Fibroblast of pulmonary artery (primary cell): Measurements from ENCODE around the gene SLC22A23.

Source experiments
- DNase-seq: peaks from one replicate; pipeline ENCODE4 v3.0.0-alpha.2; 2010; ENCODE audit warnings: low read depth
- H3K4me3 ChIP-seq: replicated peaks from 2 replicates; pipeline ENCODE4 v1.5.1; 2011; ENCODE audit warnings: low read depth, mild to moderate bottlenecking, control low read depth, low read length, moderate library complexity
- CTCF ChIP-seq: IDR thresholded peaks from 2 replicates; pipeline ENCODE4 v1.5.1; 2011; ENCODE audit warnings: mild to moderate bottlenecking, control low read depth, low read length, inconsistent platforms; ENCODE audit errors: missing control alignments

Gene SLC22A23

GRCh38 chr6:3426927-3427686 is 29.7 kb downstream of the SLC22A23 start:
- TF ChIP-seq CTCF = no peak
- H3K4me3 ChIP-seq = no peak overlapping the region
- DNase-seq = no peak

- no peak for TF ChIP-seq CTCF
- no peak overlapping the region for H3K4me3 ChIP-seq
- no peak for DNase-seq
Measured at GRCh38 chr6:3426091-3426926, 30.5 kb downstream of the SLC22A23 start.

- no peak for TF ChIP-seq CTCF
- H3K4me3 ChIP-seq = no peak overlapping the region
- no peak for DNase-seq
Measured at GRCh38 chr6:3425574-3425973, 31.3 kb downstream of the SLC22A23 start.

GRCh38 chr6:3424185-3424927 is 32.5 kb downstream of the SLC22A23 start:
- no peak for TF ChIP-seq CTCF
- DNase-seq = no peak
- H3K4me3 ChIP-seq = no peak overlapping the region

GRCh38 chr6:3423439-3424184 is 33.2 kb downstream of the SLC22A23 start:
- no peak overlapping the region for H3K4me3 ChIP-seq
- no peak for DNase-seq
- no peak for TF ChIP-seq CTCF

- DNase-seq = no peak
- no peak overlapping the region for H3K4me3 ChIP-seq
- TF ChIP-seq CTCF = no peak
Measured at GRCh38 chr6:3422435-3423070, 34.3 kb downstream of the SLC22A23 start.
